ENCODE results near the gene MALAT1. TPM values are rescaled to one million over a fixed set of nuclear protein-coding genes. Genes with fewer than 3 reads are reported as not detected.

Gene MALAT1
- total and polyA plus RNA-seq, 2 of the 8 experiments (the other 6 are each of a cell fraction or from before 2014, with no cell fraction given): 115 to 984 TPM

GRCh38 chr11:65491614-65492386 is 7.0 kb upstream of the MALAT1 start:
- Histone ChIP-seq H2BK5ac (ENCODE audit: low read depth, low read length) (peak overlapping the region; percentile 91; the same call in 1 of the 2 replicates), H4K5ac (ENCODE audit: insufficient read length, low read depth, low read length) (no peak overlapping the region), H3K9ac (replicated peaks in 1 of 4; ENCODE audit: extremely low read depth in 1 of 4, low read depth in 3 of 4, low read length in 3 of 4) (peak overlapping the region in 2 of 4 experiments; percentile 38 to 45; a peak in 4 of 7 replicates), H3K14ac (ENCODE audit: insufficient read length) (no peak overlapping the region), H3K18ac (ENCODE audit: extremely low read depth, low read length) (peak overlapping the region; percentile 91), H3K4me1 (replicated peaks in 1 of 4; ENCODE audit: control insufficient read depth in 3 of 4, insufficient read depth in 4 of 4, low read length in 3 of 4) (peaks cover 39 to 63% (median 50%) of the 10 kb centered on the region in 4 experiments), H3K23ac (ENCODE audit: insufficient read length) (no peak overlapping the region), H3K4me2 (ENCODE audit: insufficient read depth in 1 of 2, low read depth in 2 of 2, low read length in 2 of 2) (peak overlapping the region; percentile 3 to 13; a peak in 1 of 4 replicates), H2BK20ac (ENCODE audit: low read length) (peak overlapping the region; percentile 98), H4K20me1 (replicated peaks in 1 of 2; ENCODE audit: control insufficient read depth in 1 of 2, insufficient read depth in 2 of 2, low read length in 2 of 2) (no peaks in the 10 kb centered on the region), H4K91ac (replicated peaks; ENCODE audit: insufficient read length, low read length) (peak overlapping the region; percentile 30), H3K9me3 (ENCODE audit: insufficient read depth in 2 of 2, low read depth in 1 of 2, low read length in 1 of 2) (no peaks in the 10 kb centered on the region), H2BK120ac (replicated peaks; ENCODE audit: low read depth, low read length) (peak overlapping the region; percentile 30), H4K8ac (ENCODE audit: extremely low read depth, insufficient read depth, low read length) (no peak overlapping the region), H2AFZ (ENCODE audit: low read length) (no peak overlapping the region), H3K4ac (replicated peaks; ENCODE audit: insufficient read length, low read depth, low read length) (no peak overlapping the region), H3K79me2 (ENCODE audit: control insufficient read depth in 1 of 2, insufficient read depth in 2 of 2, low read length in 2 of 2) (peaks cover 0 to 8% of the 10 kb centered on the region in 2 experiments; a peak in 1 of 4 replicates), H3K4me3 (ENCODE audit: extremely low read depth in 1 of 4, insufficient read depth in 2 of 4, low read depth in 3 of 4, low read length in 4 of 4) (no peak overlapping the region), H3K27me3 (replicated peaks in 1 of 4; ENCODE audit: control insufficient read depth in 3 of 4, extremely low read depth in 1 of 4, insufficient read depth in 3 of 4, low read length in 3 of 4) (no peaks in the 10 kb centered on the region), H3K36me3 (ENCODE audit: control insufficient read depth in 2 of 4, insufficient read depth in 4 of 4, low read length in 3 of 4) (no peaks in the 10 kb centered on the region), H2BK15ac (ENCODE audit: low read length) (peak overlapping the region; percentile 99; the same call in 1 of the 2 replicates), H2BK12ac (ENCODE audit: low read depth, low read length) (peak overlapping the region; percentile 100), H3K56ac (replicated peaks; ENCODE audit: insufficient read length, low read depth, low read length) (no peak overlapping the region), H3K23me2 (ENCODE audit: low read depth, low read length) (no peaks in the 10 kb centered on the region; the same call in 1 of the 2 replicates), H3K79me1 (ENCODE audit: low read depth, low read length) (no peaks in the 10 kb centered on the region; the same call in 1 of the 2 replicates), H3K27ac (ENCODE audit: low read depth, low read length) (no peak overlapping the region; the same call in 1 of the 2 replicates), H2AK5ac (ENCODE audit: low read depth, low read length) (peak overlapping the region; percentile 95)
- 60% methylated on average over 16 of the region's 17 CpGs; no CpG with 5 or more reads in 1 of the 2 experiments for WGBS, 2 experiments (ENCODE audit: extremely low coverage in 1 of 2, insufficient coverage in 1 of 2, insufficient read length in 1 of 2, insufficient replicate concordance in 2 of 2, low coverage in 1 of 2, low lambda C conversion rate in 2 of 2, missing lambda C conversion rate in 1 of 2)
- ChIA-PET POLR2A (ENCODE audit: partially characterized antibody) (interaction anchor here (0.6 to 29.8 kb wide), 8 partner anchors 17 to 190 kb away, joined by 3 to 1569 read pairs (median 3); partner anchors contain the start of genes MALAT1 and NEAT1), CTCF (ENCODE audit: partially characterized antibody) (interaction anchor here (0.7 to 29.0 kb wide), 6 partner anchors 8 to 278 kb away, joined by 3 to 809 read pairs (median 41); no protein-coding TSS in a partner anchor)
- no peak for TF ChIP-seq ATF3 (IDR thresholded peaks at IDR 0.05; ENCODE audit: insufficient read depth, low read depth, low read length)
- TF ChIP-seq TBP (IDR thresholded peaks at IDR 0.05; ENCODE audit: low read depth, low read length): peak; percentile 19; the same call in 1 of the 2 replicates
- no peak for TF ChIP-seq CHD2 (IDR thresholded peaks at IDR 0.05; ENCODE audit: low read length)
- TF ChIP-seq, protein P1, sequence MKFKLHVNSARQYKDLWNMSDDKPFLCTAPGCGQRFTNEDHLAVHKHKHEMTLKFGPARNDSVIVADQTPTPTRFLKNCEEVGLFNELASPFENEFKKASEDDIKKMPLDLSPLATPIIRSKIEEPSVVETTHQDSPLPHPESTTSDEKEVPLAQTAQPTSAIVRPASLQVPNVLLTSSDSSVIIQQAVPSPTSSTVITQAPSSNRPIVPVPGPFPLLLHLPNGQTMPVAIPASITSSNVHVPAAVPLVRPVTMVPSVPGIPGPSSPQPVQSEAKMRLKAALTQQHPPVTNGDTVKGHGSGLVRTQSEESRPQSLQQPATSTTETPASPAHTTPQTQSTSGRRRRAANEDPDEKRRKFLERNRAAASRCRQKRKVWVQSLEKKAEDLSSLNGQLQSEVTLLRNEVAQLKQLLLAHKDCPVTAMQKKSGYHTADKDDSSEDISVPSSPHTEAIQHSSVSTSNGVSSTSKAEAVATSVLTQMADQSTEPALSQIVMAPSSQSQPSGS (IDR thresholded peaks at IDR 0.05; ENCODE audit: low read length): no peak
- TF ChIP-seq JUND (IDR thresholded peaks at IDR 0.05; ENCODE audit: low read length): peak; percentile 91
- DNase-seq (ENCODE audit: low read depth in 1 of 2, low spot score in 2 of 2) (peak in 1 of 2 experiments; percentile 64), FAIRE-seq (no peak)
